GM21825 (cell line): Measurements from ENCODE around the gene PPHLN1.

Source experiments
- ATAC-seq: cut with Tn5 transposase; IDR thresholded peaks from one replicate; pipeline ENCODE4 v1.9.1; 2021; ENCODE audit warnings: mild to moderate bottlenecking, moderate library complexity; ENCODE audit not compliant: unreplicated experiment

The PPHLN1 gene

DNA sequence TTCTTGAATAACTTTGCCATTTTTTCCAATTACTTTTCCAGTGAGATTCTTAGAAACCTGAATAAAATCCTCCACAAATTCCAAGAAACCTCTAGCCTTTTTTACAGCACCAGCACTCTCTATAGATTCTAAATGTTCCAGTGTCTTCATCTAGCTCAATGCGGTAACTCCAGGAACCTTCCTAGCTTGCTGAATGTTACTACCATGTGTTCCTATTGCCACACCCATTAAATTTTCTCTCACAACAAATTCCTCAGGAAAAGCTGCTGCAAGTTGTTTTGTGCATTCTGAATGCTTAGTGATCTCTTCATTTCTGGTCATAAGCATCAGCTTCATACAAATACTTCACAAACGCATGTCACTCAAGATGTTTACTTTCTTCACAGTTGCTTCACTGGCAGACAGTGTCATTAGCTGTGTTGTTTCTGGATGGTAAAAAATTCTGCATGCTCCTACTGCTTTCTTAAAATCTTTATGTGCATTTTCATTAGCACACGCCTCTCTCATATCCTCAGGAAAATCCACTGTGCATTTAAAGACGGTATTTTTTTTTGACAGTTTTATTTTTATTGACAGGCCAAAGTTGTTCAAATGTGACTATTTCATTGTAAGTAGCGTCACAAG is 106.7 kb downstream of the PPHLN1 start:
- ATAC-seq: no peak

DNA sequence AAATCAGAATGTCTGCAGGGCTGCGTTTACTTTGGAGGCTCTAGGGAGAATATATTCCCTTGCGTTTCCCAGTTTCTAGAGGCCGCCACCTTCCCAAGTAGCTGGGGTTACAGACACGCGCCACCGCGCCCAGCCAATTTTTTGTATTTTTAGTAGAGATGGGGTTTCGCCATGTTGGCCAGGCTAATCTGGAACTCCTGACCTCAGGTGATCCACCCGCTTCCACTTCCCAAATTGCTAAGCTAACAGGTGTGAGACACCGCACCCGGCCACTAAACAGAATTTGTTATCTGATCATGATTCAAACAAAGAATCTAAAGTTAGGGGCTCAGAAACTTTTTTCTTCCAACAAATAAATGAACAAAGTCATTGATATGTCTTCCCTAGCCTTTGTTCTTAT is 114.6 kb downstream of the PPHLN1 start:
- ATAC-seq: no peak

GRCh38 chr12:42442311-42442759 is 116.4 kb downstream of the PPHLN1 start:
- ATAC-seq: no peak

DNA sequence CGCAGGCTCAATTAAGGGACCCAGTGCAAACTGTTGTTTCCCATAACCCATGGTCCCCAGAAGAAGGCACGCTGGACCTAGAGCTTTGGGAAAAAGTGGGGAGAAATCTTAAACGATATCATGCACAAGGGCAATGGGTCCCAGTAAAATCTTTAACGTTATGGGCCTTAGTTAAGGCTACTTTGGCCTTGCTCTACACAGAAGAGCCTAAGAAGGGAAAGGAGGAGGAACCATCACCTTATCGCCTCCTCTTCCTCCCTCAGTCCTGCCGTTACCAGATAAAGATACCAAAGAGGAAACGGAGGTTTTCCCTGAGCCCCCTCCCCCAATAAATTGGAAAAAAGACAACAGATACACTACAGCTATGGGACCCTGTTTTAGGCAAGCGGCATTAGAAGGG is 116.9 kb downstream of the PPHLN1 start:
- no peak for ATAC-seq

DNA sequence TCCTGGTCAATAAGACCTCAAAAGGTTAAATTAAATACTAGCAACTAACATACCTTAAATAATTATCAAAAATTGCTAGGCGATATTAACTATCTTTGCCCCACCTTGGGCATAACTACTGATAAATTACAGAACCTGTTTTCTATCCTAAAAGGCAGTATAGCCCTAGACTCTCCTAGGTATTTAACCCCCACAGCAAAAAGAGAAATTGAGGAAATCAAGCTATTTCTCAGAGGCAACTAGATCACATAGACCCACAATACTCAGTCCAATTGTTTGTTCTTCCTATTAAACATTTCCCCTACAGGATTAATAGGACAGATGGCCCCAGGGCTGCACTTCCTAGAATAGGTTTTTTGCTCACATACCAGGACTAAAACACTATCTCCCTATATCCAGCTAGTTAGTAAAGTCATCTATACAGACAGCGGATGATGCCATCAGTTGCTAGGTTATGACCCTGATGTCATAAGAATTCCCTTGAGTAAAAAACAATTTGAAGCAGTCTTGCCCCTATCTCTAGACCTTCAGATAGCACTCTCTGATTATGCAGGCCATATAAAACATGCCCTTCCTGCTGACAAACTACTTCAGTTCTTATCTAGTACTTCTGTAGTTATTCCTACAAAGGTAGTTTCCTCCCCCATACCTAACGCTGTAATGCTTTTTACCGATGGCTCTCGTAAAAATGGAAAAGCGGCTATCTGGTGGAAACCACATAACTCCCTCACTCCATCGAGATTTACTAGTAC is 118.4 kb downstream of the PPHLN1 start:
- no peak for ATAC-seq

DNA sequence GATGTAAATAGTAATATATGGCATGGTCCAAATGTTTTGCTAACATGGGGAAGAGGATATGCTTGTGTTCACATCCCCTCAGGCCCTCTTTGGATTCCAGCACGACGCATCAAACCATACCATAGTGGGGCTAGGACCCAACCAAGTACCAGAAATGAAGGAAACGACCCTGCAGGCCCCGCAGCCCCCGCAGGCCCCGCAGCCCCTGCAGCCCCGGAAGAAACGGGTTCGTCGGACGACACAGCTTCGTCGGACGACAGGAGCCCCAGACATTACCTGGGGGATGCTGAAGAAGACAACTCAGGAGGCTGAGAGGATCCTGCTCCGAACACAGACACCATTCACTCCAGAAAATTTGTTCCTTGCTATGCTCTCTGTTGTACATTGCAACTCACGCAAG is 119.9 kb downstream of the PPHLN1 start:
- no peak for ATAC-seq

DNA sequence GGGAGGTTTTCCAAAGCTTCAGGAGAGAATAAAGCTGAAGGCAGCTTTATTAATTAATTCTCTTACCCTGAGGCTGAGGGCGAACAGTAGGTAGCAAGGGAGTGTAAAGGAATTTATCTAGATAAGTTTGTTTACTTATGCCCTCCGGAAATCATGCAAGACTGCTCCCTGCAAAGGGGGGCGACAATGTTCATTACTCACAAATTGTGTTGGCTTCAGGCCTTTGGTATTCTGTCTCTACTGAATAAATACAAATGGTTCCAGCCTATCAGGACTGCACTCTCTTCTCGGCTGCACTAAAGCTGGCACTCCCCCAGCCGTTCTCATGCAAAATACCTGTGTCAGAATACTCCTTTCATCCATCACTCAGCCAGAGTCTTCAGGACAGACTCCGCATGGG is 120.8 kb downstream of the PPHLN1 start:
- no peak for ATAC-seq

DNA sequence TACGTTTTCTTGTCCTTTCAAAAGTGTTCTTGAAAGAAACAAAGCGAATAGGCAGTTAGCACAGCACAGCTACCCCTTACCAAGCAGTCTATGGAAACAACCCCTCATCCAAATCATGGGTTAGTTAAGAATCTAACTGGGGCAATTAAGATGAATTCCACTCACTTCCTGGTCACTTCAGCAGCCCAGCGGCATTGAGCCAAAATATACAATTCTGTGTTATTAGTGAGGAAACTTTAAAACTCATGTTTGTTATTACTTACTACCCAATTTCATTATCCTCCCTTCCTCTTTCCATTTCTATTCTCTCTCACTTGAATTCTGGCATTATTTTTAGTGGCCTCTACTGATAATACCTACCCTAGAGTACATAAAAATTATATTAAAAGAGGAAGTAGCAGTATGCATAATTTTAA is 121.4 kb downstream of the PPHLN1 start:
- ATAC-seq: no peak

- no peak for ATAC-seq
Measured at GRCh38 chr12:42448841-42449240, 122.9 kb downstream of the PPHLN1 start.

DNA sequence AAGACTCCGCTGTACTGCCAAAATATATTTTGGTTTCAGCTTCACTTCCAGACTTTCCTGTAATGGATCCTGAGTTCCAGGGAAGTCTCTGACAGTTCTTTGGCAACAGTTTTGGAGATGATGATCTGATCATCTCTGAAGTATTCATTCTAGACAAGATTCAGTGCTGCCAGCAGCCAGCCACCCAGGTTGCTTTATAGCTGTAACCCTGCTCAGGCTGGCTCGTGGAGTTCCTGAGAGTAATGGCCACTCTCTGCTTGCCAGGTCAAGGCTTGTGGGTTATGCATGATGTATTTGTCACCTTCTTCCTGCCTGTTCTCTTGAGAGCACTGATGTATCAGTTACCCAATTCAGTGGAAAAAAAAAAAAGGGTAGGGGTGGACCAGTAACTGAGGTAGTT is 124.3 kb downstream of the PPHLN1 start:
- ATAC-seq: no peak

GRCh38 chr12:42458575-42458974 is 132.6 kb downstream of the PPHLN1 start:
- no peak for ATAC-seq

GRCh38 chr12:42459336-42459847 is 133.4 kb downstream of the PPHLN1 start:
- ATAC-seq: no peak

- no peak for ATAC-seq
Measured at GRCh38 chr12:42462486-42462885, 136.5 kb downstream of the PPHLN1 start.

DNA sequence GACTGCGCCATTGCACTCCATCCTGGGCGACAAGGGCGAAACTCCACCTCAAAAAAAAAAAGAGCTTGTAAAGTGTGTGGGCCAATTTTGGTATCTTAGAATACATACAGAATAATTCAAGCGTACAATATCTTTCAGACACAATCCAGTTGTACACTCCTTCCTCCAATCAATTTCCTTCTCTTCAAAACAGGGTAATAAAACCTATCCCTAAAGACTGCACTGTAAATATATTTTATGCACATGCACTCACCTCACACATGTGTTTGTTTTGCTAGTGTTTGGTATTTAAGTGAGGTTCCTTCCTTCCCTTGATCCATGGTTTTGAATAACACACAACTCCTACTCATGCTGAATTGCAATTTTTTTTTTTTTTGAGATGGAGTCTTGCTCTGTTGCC is 137.7 kb downstream of the PPHLN1 start:
- ATAC-seq: no peak

GRCh38 chr12:42468341-42468821 is 142.4 kb downstream of the PPHLN1 start:
- ATAC-seq: peak; percentile 24

GRCh38 chr12:42468921-42469320 is 143.0 kb downstream of the PPHLN1 start:
- ATAC-seq: peak; percentile 4

GRCh38 chr12:42469355-42470175 is 143.6 kb downstream of the PPHLN1 start:
- ATAC-seq: peak; percentile 97

DNA sequence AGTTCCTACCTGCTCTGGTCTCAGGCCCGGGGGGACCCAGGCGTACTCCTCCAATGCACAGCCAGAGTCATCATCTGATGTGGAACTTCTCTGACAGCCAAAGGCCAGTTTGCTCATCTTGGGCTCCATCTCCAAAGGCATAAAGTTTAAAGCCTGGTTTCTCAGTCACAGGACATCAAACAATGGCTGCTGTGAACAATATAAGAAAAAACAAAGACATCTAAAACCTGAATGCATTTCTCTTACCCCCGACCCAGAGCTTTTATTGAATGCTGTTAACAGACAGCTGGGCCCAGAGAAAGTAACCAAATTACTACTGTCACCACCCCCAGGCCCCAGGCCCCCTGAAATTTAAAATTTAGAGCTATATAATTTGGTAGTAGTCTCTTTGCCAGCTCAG is 146.4 kb downstream of the PPHLN1 start:
- no peak for ATAC-seq

GRCh38 chr12:42473130-42473529 is 147.2 kb downstream of the PPHLN1 start:
- ATAC-seq: no peak

DNA sequence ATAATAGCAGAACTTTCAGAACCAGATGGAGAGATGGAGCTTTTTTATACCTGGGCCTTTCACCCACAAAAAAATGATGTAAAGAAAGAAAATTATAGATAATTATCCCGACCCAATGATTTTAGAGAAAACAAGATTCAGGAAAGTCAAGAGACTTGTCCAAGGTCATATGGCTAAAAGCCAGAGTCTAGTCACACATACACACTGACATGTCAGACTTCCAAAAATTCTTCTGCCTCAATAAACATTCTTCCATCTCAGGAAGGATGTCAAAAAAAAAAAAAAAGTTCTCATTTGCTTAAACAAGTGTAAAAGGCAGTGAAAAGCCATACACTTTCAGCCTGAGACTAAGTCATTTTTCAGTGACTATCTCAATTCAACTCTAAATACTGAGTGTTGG is 147.6 kb downstream of the PPHLN1 start:
- ATAC-seq: no peak

GRCh38 chr12:42474391-42474790 is 148.4 kb downstream of the PPHLN1 start:
- ATAC-seq: no peak
